ENCODE measurements around the gene SLC39A2.
"Not testable (repeated sequence)": the region's sequence is repeated elsewhere in the genome, so short reads cannot be mapped to it uniquely, and the experiment has no call there.

GRCh38 chr14:20955538-20955873 is 43.6 kb upstream of the SLC39A2 start:
- TF ChIP-seq CTCF (IDR thresholded peaks at IDR 0.05; ENCODE audit: insufficient read depth, low read length, poor library complexity, severe bottlenecking); EZH2phosphoT487 (conservative IDR thresholded peaks at IDR 0.05; ENCODE audit: low read length): not testable (repeated sequence)
